Measurements from ENCODE around the gene RNF26.

Gene RNF26

GRCh38 chr11:119338965-119339588 is 4.8 kb downstream of the RNF26 start:
- TF ChIP-seq CTCF (IDR thresholded peaks at IDR 0.05; ENCODE audit: poor library complexity, severe bottlenecking) = no peak
- Histone ChIP-seq H3K27ac (ENCODE audit: poor library complexity, severe bottlenecking) (no peak overlapping the region), H3K4me1 (ENCODE audit: insufficient read depth, poor library complexity, severe bottlenecking) (peaks cover 10% of the 10 kb centered on the region), H3K9me3 (ENCODE audit: severe bottlenecking) (no peaks in the 10 kb centered on the region), H3K36me3 (ENCODE audit: low read depth) (peaks cover 10% of the 10 kb centered on the region; the same call in 1 of the 2 replicates), H3K27me3 (ENCODE audit: insufficient read depth, poor library complexity, severe bottlenecking) (peaks cover 15% of the 10 kb centered on the region), H3K4me3 (ENCODE audit: severe bottlenecking) (no peak overlapping the region)
- no peak for ATAC-seq (ENCODE audit: low read depth)
- DNase-seq (ENCODE audit: low spot score) = no peak

GRCh38 chr11:119339589-119340334 is 5.4 kb downstream of the RNF26 start:
- H3K4me3 ChIP-seq (ENCODE audit: severe bottlenecking) = peak overlapping the region; percentile 31
- ATAC-seq (ENCODE audit: low read depth) = peak; percentile 19; the same call in 2 of the 3 replicates
- peaks cover 10% of the 10 kb centered on the region; the same call in 1 of the 2 replicates for H3K36me3 ChIP-seq (ENCODE audit: low read depth)
- DNase-seq (ENCODE audit: low spot score) = no peak
- H3K27ac ChIP-seq (ENCODE audit: poor library complexity, severe bottlenecking) = no peak overlapping the region
- peaks cover 15% of the 10 kb centered on the region for H3K27me3 ChIP-seq (ENCODE audit: insufficient read depth, poor library complexity, severe bottlenecking)
- H3K4me1 ChIP-seq (ENCODE audit: insufficient read depth, poor library complexity, severe bottlenecking) = peaks cover 10% of the 10 kb centered on the region
- no peaks in the 10 kb centered on the region for H3K9me3 ChIP-seq (ENCODE audit: severe bottlenecking)
- peak; percentile 86 for TF ChIP-seq CTCF (IDR thresholded peaks at IDR 0.05; ENCODE audit: poor library complexity, severe bottlenecking)

DNA sequence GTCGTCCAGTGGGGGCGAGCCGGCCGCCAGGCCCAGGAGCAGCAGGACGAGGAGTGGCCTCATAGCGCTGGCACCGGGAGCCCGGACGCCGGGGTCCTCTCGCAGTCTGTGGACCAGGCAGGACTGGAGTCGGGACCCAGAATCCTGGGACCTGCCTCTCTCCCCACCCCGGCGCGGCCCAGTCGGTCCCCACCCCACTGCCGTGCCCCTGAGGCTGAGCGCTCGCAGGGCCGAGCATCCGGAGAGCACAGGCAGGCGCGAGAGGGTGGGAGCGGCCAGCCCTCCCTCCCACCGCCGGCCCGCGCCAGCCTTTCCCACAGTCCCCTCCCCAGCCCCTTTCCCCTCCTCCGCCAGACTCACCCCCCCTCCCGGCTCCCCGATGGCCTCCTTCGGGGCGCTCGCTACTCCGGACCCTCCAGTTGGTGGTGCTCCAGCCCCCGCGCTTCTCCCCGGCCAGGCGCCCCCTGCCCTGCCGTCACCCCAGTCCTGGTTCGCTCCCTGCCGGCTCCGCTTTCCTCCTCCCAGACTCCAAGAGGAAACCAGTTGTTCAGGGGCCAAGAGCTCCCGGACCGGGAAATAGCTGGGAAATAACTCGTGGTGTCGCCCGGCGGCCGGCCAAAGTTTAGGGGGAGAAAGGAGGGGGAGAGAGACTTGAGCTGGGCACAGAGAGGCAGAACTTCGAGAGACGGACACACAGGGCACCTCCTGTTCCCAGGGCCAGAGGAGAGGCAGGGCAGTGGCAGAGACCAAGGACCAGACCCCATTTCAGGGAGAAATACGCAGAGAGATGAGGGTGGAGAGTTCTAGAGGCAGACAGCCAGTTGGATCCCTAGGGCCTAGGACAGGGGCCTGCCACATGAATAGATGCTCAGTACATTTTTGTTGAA is 6.3 kb downstream of the RNF26 start, which contains the start of gene C1QTNF5:
C1QTNF5 (minus strand) TSS at position 549 of the 887 bp plus-strand sequence; CDS start at position 63, 486 bp downstream.
- TF ChIP-seq CTCF (IDR thresholded peaks at IDR 0.05; ENCODE audit: poor library complexity, severe bottlenecking) = no peak
- peaks cover 15% of the 10 kb centered on the region for H3K27me3 ChIP-seq (ENCODE audit: insufficient read depth, poor library complexity, severe bottlenecking)
- no peaks in the 10 kb centered on the region for H3K9me3 ChIP-seq (ENCODE audit: severe bottlenecking)
- peaks cover 10% of the 10 kb centered on the region; the same call in 1 of the 2 replicates for H3K36me3 ChIP-seq (ENCODE audit: low read depth)
- H3K4me3 ChIP-seq (ENCODE audit: severe bottlenecking) = peak within 1 kb of the TSS; percentile 31
- peak; percentile 19 for ATAC-seq (ENCODE audit: low read depth)
- peak; percentile 49 for DNase-seq (ENCODE audit: low spot score)
- H3K27ac ChIP-seq (ENCODE audit: poor library complexity, severe bottlenecking) = no peak within 1 kb of the TSS
- peaks cover 10% of the 10 kb centered on the region for H3K4me1 ChIP-seq (ENCODE audit: insufficient read depth, poor library complexity, severe bottlenecking)

DNA sequence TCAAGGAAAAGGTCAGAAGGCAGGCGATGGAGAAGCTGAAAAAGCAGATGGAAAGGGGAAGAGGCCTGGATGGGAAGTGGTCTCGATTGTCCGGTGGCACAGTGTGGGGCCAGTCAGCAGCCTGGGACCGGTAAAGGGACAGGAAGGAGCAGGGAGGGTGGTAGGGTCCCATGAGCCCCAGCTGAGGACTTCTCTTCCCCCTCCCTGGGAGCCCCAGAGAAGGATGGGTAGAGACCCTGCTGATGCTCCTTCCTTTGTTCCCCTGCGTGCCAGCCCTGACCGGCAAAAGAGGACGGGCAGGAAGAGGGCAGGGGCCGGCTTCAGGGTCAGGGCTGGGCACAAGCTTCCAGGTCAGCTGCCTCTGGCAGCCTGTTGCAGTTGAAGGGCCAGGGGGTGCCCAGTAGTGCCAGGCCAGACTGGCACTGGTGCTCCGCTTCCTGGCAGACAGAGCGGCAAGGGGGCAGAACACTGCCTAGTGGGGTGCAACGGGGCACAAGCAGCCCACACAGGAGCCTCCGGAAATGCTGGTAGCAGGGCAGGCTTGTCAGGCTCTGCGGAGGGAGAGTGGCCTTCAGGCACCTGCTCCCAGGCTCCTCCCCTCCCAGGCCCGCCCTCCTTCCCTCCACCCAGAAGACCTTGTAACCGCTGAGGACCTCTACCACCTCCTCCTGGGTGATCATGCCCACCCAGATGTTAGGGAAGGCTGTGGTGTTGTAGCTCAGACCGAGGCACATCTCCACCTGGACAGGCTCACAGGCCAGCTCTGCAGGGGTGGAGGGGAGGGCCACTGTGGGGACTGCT is 7.1 kb downstream of the RNF26 start:
- H3K4me1 ChIP-seq (ENCODE audit: insufficient read depth, poor library complexity, severe bottlenecking) = peaks cover 10% of the 10 kb centered on the region
- no peak for ATAC-seq (ENCODE audit: low read depth)
- DNase-seq (ENCODE audit: low spot score) = no peak
- H3K27ac ChIP-seq (ENCODE audit: poor library complexity, severe bottlenecking) = no peak overlapping the region
- H3K9me3 ChIP-seq (ENCODE audit: severe bottlenecking) = no peaks in the 10 kb centered on the region
- no peak for TF ChIP-seq CTCF (IDR thresholded peaks at IDR 0.05; ENCODE audit: poor library complexity, severe bottlenecking)
- peaks cover 9% of the 10 kb centered on the region; the same call in 1 of the 2 replicates for H3K36me3 ChIP-seq (ENCODE audit: low read depth)
- peaks cover 15% of the 10 kb centered on the region for H3K27me3 ChIP-seq (ENCODE audit: insufficient read depth, poor library complexity, severe bottlenecking)
- H3K4me3 ChIP-seq (ENCODE audit: severe bottlenecking) = no peak overlapping the region
